Lung microvascular endothelial cell (primary cell): ENCODE measurements around the gene TMEM269. TPM values are rescaled to one million over a fixed set of nuclear protein-coding genes. Genes with fewer than 3 reads are reported as not detected.
A peak's percentile ranks its signal among the peaks of the same experiment; 100 is the strongest.
"Not testable (repeated sequence)": the region's sequence is repeated elsewhere in the genome, so short reads cannot be mapped to it uniquely, and the experiment has no call there.

Experiments used
- DNase-seq, 2 donors: peaks; one replicate each; pipeline versions ENCODE4 v3.0.0 to v3.0.0-alpha.2; 2010; ENCODE audit warnings: low read depth in 2 of 2
- total RNA-seq: library from RNA; depleted of rRNA; stranded (reverse); fragments of >200 nt; gene quantifications from 2 replicates; pipeline ENCODE4 v1.2.1, GENCODE V29; 2014

Gene TMEM269
- total RNA-seq, 1 donor from 2014 or later: not detected

- no peak for DNase-seq
These were observed 36.8 kb upstream of the TMEM269 start for GRCh38 chr1:42748021-42748420.

GRCh38 chr1:42748461-42749410 lies 36.1 kb upstream of the TMEM269 start:
- no peak for DNase-seq

GRCh38 chr1:42750041-42750440 lies 34.8 kb upstream of the TMEM269 start:
- DNase-seq: no peak

GRCh38 chr1:42751511-42752070 lies 33.2 kb upstream of the TMEM269 start:
- not testable (repeated sequence) for DNase-seq

- DNase-seq: no peak
These were observed 32.5 kb upstream of the TMEM269 start for GRCh38 chr1:42752284-42752683.

GRCh38 chr1:42753070-42753469 lies 31.7 kb upstream of the TMEM269 start:
- DNase-seq: peak in 1 of 2 donors; percentile 39

GRCh38 chr1:42756956-42757891 lies 27.6 kb upstream of the TMEM269 start:
- peak; percentile 75 for DNase-seq

- DNase-seq: no peak
These were observed 26.9 kb upstream of the TMEM269 start for GRCh38 chr1:42757892-42758275.

- DNase-seq: no peak
These were observed 26.1 kb upstream of the TMEM269 start for GRCh38 chr1:42758641-42759040.

GRCh38 chr1:42759114-42759513 lies 25.7 kb upstream of the TMEM269 start:
- no peak for DNase-seq

- no peak for DNase-seq
These were observed 23.2 kb upstream of the TMEM269 start for GRCh38 chr1:42761567-42761966.

- DNase-seq: peak in 1 of 2 donors; percentile 27
These were observed 22.5 kb upstream of the TMEM269 start for GRCh38 chr1:42762269-42762668.

GRCh38 chr1:42765269-42765668 lies 19.5 kb upstream of the TMEM269 start:
- no peak for DNase-seq

- DNase-seq: peak; percentile 74
These were observed 18.7 kb upstream of the TMEM269 start for GRCh38 chr1:42765832-42766740.

- DNase-seq: peak; percentile 99
These were observed 17.9 kb upstream of the TMEM269 start, which contains the start of the genes C1orf50 and P3H1 for GRCh38 chr1:42766741-42767509. Gene C1orf50 (plus strand): TSS chr1:42767249. CDS start chr1:42767312, 63 bp downstream. Gene P3H1 (minus strand): TSS chr1:42767028. CDS start chr1:42766971, 57 bp downstream.

GRCh38 chr1:42767510-42768000 lies 17.2 kb upstream of the TMEM269 start:
- no peak for DNase-seq

GRCh38 chr1:42768172-42768571 lies 16.6 kb upstream of the TMEM269 start:
- no peak for DNase-seq

GRCh38 chr1:42769811-42770210 lies 15.0 kb upstream of the TMEM269 start:
- DNase-seq: no peak

GRCh38 chr1:42773420-42773819 lies 11.4 kb upstream of the TMEM269 start:
- no peak for DNase-seq
